Sigmoid colon (tissue), 7 donors: ENCODE measurements around the gene TMLHE. TPM values are rescaled to one million over a fixed set of nuclear protein-coding genes. Genes with fewer than 3 reads are reported as not detected.
"Not testable (repeated sequence)": the region's sequence is repeated elsewhere in the genome, so short reads cannot be mapped to it uniquely, and the experiment has no call there.

ENCODE experiments used
- DNase-seq: peaks from one replicate; pipeline ENCODE4 v3.0.0-alpha.2; 2019
- H3K27ac ChIP-seq, 4 donors: fragments of 200-600 bp; sonication (generic); one replicate each; pipeline ENCODE4 v1.5.1; 2016 to 2019; ENCODE audit warnings: mild to moderate bottlenecking in 1 of 4
- H3K27me3 ChIP-seq, 3 donors: fragments of 200-600 bp; sonication (generic); one replicate each; pipeline ENCODE4 v1.5.1; 2019; ENCODE audit warnings: mild to moderate bottlenecking in 1 of 3
- H3K36me3 ChIP-seq, 4 donors: fragments of 200-600 bp; sonication (generic); one replicate each; pipeline ENCODE4 v1.5.1; 2016 to 2019
- H3K4me1 ChIP-seq, 4 donors: fragments of 200-600 bp; sonication (generic); one replicate each; pipeline ENCODE4 v1.5.1; 2017 to 2019
- H3K4me3 ChIP-seq, 4 donors: fragments of 200-600 bp; sonication (generic); one replicate each; pipeline ENCODE4 v1.5.1; 2017 to 2019; ENCODE audit warnings: mild to moderate bottlenecking in 2 of 4, moderate library complexity in 1 of 4
- H3K9me3 ChIP-seq, 4 donors: fragments of 200-600 bp in 3 of 4; sonication (generic) in 3 of 4; one replicate each; pipeline versions ENCODE4 v1.5.1 to v1.6.1; 2013 to 2019
- EP300 ChIP-seq, 4 donors: sonication (generic); formaldehyde crosslinking; IDR thresholded peaks; one replicate each; pipeline ENCODE4 v1.6.1; 2017; ENCODE audit warnings: antibody characterized with exemption in 4 of 4
- POLR2A ChIP-seq, 2 donors: fragments of 450-650 bp; IDR thresholded peaks; one replicate each; pipeline ENCODE4 v1.6.1; 2016; ENCODE audit warnings: antibody characterized with exemption in 2 of 2, mild to moderate bottlenecking in 2 of 2, moderate library complexity in 2 of 2
- POLR2AphosphoS5 ChIP-seq, 4 donors: sonication (generic); formaldehyde crosslinking; IDR thresholded peaks; one replicate each; pipeline ENCODE4 v1.6.1; 2017; ENCODE audit warnings: antibody characterized with exemption in 4 of 4
- WGBS, 2 donors: extraction: QIAGEN DNeasy Blood & Tissue Kit; methylation state at CpG; one replicate each; pipeline ENCODE4 v1.1.7; 2013; 5-methylcytosine and 5-hydroxymethylcytosine counted together
- intact Hi-C: fragments of 100-400 bp; cut with DNase I; formaldehyde crosslinking; loops from one replicate; pipeline ENCODE4 v1.15.1; 2023
- polyA plus RNA-seq, 3 donors: library from polyadenylated mRNA; stranded (reverse); fragments of 200-250 nt; gene quantifications; one replicate each; pipeline ENCODE4 v1.2.3, GENCODE V29; 2013
- total RNA-seq, 4 donors: library from RNA; depleted of rRNA; stranded (reverse); fragments of >200 nt; gene quantifications; one replicate each; pipeline ENCODE4 v1.1.0, GENCODE V29; 2016
- TF ChIP-seq, protein P1 (sequence below), 4 experiments: fragments of 450-650 bp in 3 of 4; fragments of 200-600 bp in 1 of 4; IDR thresholded peaks; one replicate each; pipeline ENCODE4 v1.5.1; 2016 to 2019; ENCODE audit warnings: antibody characterized with exemption in 4 of 4, mild to moderate bottlenecking in 3 of 4, moderate library complexity in 2 of 4
- donor health status: healthy with polysubstance abuse.
- donor health status: Bipolar disorder and iron deficiency.
- donor health status: healthy.

The TMLHE gene
- total and polyA plus RNA-seq, 7 donors, result 11.0 to 34.8 (median 19.4) TPM

DNA sequence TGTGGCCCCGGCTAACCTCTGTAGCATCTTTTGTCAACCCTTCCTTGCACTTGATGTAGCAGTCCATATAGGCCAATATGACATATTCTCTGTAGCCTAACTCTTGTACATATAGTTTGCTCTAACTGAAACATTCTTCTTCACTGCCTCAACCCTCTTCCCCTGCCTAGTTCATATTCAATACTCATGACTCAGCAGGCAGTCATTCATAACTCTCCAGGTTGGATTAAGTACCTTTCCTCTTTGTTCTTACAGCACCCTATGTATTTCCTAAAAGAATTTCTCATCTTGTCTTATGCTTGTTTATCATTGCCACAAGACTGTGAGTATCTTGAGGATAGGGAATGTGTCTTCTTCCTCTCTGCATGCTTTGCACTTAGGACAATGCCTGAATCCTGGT lies 76.9 kb downstream of the TMLHE start:
- H3K9me3 ChIP-seq, result no peaks in the 10 kb centered on the region
- WGBS, 2 donors, result 95 to 100% methylated on average over 1 of the region's 1 CpG
- H3K4me3 ChIP-seq, result no peak overlapping the region
- H3K27me3 ChIP-seq, result no peaks in the 10 kb centered on the region
- intact Hi-C loops, result no loop called here
- no peaks in the 10 kb centered on the region for H3K36me3 ChIP-seq
- no peak for TF ChIP-seq POLR2A (IDR thresholded peaks at IDR 0.05)
- no peak overlapping the region for H3K27ac ChIP-seq
- no peaks in the 10 kb centered on the region for H3K4me1 ChIP-seq
- no peak for DNase-seq

DNA sequence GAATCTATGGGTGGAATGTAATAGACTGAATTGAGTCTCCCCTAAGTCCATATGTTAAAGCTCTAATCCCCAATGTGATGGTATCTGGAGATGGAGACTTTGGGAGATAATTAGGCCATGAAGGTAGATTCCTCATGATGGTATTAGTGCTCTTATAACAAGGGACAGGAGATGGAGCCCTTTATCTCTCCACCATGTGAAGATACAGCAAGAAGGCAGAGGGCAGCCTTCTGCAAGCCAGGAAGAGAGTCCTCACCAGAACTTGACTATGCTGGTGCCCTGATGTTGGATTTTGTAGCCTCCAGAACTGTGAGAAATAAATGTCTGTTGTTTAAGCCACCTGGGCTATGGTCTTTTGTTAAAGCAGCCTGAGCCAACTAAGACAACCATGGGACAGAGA lies 78.0 kb downstream of the TMLHE start:
- H3K9me3 ChIP-seq, result no peaks in the 10 kb centered on the region
- no peak overlapping the region for H3K27ac ChIP-seq
- H3K36me3 ChIP-seq, result no peaks in the 10 kb centered on the region
- H3K4me3 ChIP-seq, result no peak overlapping the region
- H3K4me1 ChIP-seq, result no peaks in the 10 kb centered on the region
- intact Hi-C loops, result no loop called here
- DNase-seq, result no peak
- H3K27me3 ChIP-seq, result no peaks in the 10 kb centered on the region
- TF ChIP-seq EP300 (IDR thresholded peaks at IDR 0.05) (no peak), POLR2A (IDR thresholded peaks at IDR 0.05) (no peak), POLR2AphosphoS5 (IDR thresholded peaks at IDR 0.05) (no peak)
- TF ChIP-seq, protein P1, sequence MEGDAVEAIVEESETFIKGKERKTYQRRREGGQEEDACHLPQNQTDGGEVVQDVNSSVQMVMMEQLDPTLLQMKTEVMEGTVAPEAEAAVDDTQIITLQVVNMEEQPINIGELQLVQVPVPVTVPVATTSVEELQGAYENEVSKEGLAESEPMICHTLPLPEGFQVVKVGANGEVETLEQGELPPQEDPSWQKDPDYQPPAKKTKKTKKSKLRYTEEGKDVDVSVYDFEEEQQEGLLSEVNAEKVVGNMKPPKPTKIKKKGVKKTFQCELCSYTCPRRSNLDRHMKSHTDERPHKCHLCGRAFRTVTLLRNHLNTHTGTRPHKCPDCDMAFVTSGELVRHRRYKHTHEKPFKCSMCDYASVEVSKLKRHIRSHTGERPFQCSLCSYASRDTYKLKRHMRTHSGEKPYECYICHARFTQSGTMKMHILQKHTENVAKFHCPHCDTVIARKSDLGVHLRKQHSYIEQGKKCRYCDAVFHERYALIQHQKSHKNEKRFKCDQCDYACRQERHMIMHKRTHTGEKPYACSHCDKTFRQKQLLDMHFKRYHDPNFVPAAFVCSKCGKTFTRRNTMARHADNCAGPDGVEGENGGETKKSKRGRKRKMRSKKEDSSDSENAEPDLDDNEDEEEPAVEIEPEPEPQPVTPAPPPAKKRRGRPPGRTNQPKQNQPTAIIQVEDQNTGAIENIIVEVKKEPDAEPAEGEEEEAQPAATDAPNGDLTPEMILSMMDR (IDR thresholded peaks at IDR 0.05), result no peak

DNA sequence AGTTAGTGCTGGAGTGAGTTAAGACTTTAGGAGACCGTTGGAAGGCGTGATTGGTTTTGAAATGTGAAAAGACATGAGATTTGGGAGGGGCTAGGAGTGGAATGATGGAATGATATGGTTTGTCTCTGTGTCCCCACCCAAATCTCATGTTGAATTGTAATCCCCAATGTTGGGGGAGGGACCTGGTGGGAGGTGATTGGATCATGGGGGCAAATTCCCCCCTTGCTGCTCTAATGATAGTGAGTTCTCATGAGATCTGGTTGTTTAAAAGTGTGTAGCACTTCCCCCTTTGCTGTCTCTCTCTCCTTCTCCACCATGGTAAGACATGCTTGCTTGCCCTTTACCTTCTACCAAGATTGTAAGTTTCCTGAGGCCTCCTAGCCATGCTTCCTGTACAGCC lies 85.7 kb downstream of the TMLHE start:
- 99% methylated on average over 2 of the region's 2 CpGs for WGBS, 2 donors
- H3K4me3 ChIP-seq, intact Hi-C loops, H3K27ac ChIP-seq, DNase-seq, H3K27me3 ChIP-seq, H3K4me1 ChIP-seq, H3K36me3 ChIP-seq, H3K9me3 ChIP-seq: not testable (repeated sequence)

DNA sequence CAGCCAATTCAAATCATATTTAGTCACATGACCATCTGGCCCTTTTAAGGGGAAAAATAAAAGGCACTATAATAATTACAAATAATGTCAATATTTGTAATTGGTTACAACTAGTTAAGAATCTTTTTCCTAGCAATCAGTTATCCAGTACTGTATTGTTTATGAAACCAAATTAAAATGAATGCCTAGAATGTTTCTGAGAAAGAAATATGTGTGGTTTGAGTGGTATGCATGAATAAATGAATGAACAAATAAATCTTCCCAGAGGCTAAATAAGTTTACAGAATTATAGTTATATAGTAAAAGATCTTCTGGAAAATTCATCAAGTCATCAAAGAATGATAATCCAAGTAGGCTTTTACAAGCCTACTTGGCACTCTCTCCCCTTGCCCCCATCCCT lies 98.5 kb downstream of the TMLHE start:
- Histone ChIP-seq H3K27ac (no peak overlapping the region), H3K27me3 (no peaks in the 10 kb centered on the region), H3K4me1 (no peaks in the 10 kb centered on the region), H3K4me3 (no peak overlapping the region), H3K36me3 (peaks cover 0 to 14% (median 0%) of the 10 kb centered on the region in 4 donors), H3K9me3 (no peaks in the 10 kb centered on the region)
- no peak for DNase-seq
- TF ChIP-seq POLR2AphosphoS5 (IDR thresholded peaks at IDR 0.05), result no peak
- TF ChIP-seq, protein P1 (IDR thresholded peaks at IDR 0.05), result no peak
- TF ChIP-seq EP300 (IDR thresholded peaks at IDR 0.05), result no peak
- TF ChIP-seq POLR2A (IDR thresholded peaks at IDR 0.05), result no peak
- intact Hi-C loops, result no loop called here

DNA sequence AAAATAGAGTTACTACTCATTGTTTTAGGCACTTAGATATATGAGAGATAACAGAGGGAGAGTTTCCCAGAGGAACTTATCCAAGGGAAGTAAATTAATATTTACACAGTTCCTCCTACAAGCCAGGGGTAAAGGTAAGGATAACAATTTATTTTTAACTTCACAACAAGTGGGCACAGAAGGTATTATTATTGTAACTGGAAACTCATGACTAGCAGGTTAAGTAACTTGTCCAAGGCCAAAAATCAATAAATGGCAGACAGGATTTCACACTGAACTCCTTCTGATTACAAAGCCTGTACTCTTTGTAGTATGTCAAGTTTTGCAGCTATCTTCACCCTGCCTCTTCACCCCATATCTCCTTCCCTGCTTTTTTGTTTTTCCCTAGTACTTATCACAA lies 107.5 kb downstream of the TMLHE start:
- DNase-seq, result no peak
- Histone ChIP-seq H3K36me3 (peaks cover 0 to 5% (median 0%) of the 10 kb centered on the region in 4 donors), H3K27ac (no peak overlapping the region), H3K27me3 (no peaks in the 10 kb centered on the region), H3K9me3 (no peaks in the 10 kb centered on the region), H3K4me1 (no peaks in the 10 kb centered on the region), H3K4me3 (no peak overlapping the region)
- intact Hi-C loops, result no loop called here
- TF ChIP-seq POLR2A (IDR thresholded peaks at IDR 0.05) (no peak), POLR2AphosphoS5 (IDR thresholded peaks at IDR 0.05) (no peak)
- TF ChIP-seq, protein P1 (IDR thresholded peaks at IDR 0.05), result no peak

DNA sequence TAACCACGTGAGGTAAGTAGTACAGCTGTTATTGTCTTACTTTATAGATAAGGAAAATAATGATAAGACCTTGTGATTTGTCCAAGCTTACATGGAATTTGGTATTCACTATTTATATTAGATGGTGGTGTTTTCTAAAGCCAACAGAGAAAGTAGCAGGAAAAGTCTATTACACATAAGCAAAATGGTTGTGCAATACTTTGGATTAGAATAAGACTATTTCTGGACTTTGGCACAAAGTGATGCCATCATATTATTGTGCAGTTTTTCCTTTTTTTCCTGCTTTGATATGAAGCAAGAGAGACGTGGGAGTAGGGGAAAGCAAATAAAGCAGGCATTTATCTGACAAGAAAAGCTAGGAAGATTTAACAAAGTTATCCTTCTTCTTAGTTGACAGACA lies 117.6 kb downstream of the TMLHE start:
- WGBS, 2 donors, result no CpG with 5 or more reads among the region's 2 CpGs
- H3K4me1 ChIP-seq, H3K36me3 ChIP-seq, H3K27me3 ChIP-seq, H3K4me3 ChIP-seq, intact Hi-C loops, H3K9me3 ChIP-seq, H3K27ac ChIP-seq, DNase-seq: not testable (repeated sequence)

DNA sequence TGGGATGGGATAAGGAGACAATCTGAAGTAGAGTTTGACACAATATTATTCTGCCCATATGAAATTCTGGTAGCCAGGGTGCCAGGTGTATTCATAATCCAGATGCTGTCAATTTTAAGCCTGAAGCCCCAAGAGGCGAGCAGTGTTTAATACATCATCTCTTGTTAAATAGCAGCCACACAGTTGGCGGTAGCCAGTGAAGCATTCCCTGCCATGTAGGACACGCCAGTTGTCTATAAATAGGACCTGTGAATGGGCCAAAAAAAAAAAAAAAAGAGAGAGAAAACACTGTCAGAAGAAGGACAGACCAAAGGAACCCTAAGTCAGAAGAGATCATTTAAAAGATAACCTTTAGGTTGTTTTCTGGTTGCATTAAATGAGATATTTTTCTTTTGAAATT lies 121.3 kb downstream of the TMLHE start:
- H3K36me3 ChIP-seq, intact Hi-C loops, H3K27ac ChIP-seq, H3K4me3 ChIP-seq, DNase-seq, H3K4me1 ChIP-seq, H3K9me3 ChIP-seq, H3K27me3 ChIP-seq: not testable (repeated sequence)
- 46 to 86% methylated on average over 1 of the region's 3 CpGs for WGBS, 2 donors

DNA sequence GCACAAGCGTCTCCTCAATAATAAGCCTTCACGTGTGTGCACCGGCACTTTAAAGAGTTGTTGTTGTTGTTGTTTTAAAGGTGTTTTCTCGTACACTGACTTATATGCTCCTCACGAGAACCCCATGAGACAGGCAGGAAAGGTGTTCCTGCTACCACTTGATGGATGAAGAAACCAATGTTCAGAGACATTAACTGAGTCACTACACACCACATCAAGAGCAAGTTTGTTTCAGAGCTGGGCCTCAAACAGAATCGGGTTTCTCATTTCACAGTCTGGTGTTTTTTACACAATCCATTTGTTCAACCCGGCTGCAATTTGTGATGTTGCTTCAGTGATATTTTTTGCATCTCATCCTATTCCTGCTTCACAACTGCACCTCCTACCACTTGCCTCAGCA lies 135.6 kb downstream of the TMLHE start:
- H3K9me3 ChIP-seq, H3K4me3 ChIP-seq, DNase-seq, H3K27me3 ChIP-seq, intact Hi-C loops, H3K36me3 ChIP-seq, H3K27ac ChIP-seq, H3K4me1 ChIP-seq: not testable (repeated sequence)
- WGBS, 2 donors, result no CpG with 5 or more reads among the region's 7 CpGs

DNA sequence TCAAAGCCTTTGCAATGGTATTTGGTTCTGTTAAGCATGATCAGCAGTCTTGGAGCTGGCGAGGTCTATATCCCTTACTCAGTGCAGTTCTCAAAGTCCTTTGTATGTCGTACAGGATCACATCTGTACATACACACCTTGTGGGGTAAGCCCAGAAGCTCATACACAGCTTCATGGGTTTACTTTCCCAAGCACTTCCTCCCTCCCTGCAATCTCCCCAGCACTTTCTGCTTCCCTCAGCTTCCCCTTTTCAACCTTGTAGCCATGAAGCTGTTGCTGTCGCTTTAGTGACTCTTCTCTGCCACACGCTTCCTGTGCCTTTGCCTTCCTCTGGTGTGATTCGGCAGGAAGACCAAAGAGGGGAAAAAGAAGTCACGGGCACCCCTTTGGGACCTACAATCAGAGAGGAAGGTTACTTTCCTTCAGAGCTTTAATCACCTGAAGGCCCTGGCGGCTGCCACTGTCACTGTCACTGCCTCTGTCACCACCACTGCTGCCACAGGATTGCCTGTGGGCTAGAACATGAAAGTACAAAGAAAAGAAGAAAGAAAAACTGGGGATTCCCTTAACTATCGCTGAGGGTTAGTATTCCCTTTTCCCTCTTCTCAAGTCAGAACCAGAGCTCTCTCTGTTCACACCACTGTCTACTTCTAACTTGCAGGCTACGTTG lies 146.3 kb downstream of the TMLHE start:
- DNase-seq, H3K27ac ChIP-seq, H3K36me3 ChIP-seq, H3K9me3 ChIP-seq, intact Hi-C loops, H3K4me3 ChIP-seq, H3K4me1 ChIP-seq, H3K27me3 ChIP-seq: not testable (repeated sequence)
- no CpG with 5 or more reads among the region's 9 CpGs for WGBS, 2 donors

DNA sequence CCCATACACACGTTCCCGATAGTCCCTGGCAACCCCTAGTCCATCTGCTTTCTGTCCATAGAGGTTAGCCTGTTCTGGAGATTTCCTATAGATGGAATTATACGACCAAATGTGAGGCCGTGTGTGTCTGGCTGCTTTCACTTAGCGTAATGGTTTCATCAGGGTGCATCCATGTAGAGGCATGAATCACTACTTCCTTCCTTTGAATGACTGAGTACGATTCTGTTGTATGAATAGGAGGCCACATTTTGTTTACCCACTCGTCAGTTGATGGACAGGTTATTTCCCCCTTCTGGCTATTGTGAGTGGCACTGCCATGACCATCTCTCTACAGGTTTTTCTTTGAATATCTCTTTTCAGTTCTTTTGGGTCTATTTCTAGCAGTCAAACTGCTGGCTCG lies 152.3 kb downstream of the TMLHE start:
- DNase-seq, intact Hi-C loops: not testable (repeated sequence)
- WGBS, 2 donors, result no CpG with 5 or more reads among the region's 8 CpGs

More for the DNA sequence above, 152.3 kb downstream of the TMLHE start:
- H3K9me3 ChIP-seq, H3K27me3 ChIP-seq, H3K27ac ChIP-seq, H3K4me1 ChIP-seq, H3K4me3 ChIP-seq, H3K36me3 ChIP-seq: not testable (repeated sequence)
